H1 (cell line): ENCODE results near the gene PRICKLE3. TPM values are rescaled to one million over a fixed set of nuclear protein-coding genes. Genes with fewer than 3 reads are reported as not detected.

Experiments
- CTCF ChIA-PET: fragments of 300-600 bp; sonication (Branson Sonifier 250); formaldehyde crosslinking; loops from one replicate; lab custom pipeline; 2021; ENCODE audit not compliant: partially characterized antibody; lab: Charles Lee
- POLR2A ChIA-PET: fragments of 300-600 bp; sonication (Branson Sonifier 250); formaldehyde crosslinking; loops from one replicate; lab custom pipeline; 2021; ENCODE audit warnings: inconsistent platforms; ENCODE audit not compliant: partially characterized antibody; lab: Charles Lee
- DNase-seq, 2 experiments: peaks; one replicate each; pipeline versions ENCODE4 v3.0.0 to v3.0.0-alpha.2; 2010 to 2022; ENCODE audit warnings: low spot score in 2 of 2, low read depth in 1 of 2, mixed read lengths in 1 of 2
- FAIRE-seq: peaks from 2 replicates; lab custom pipeline; 2011; peaks lifted over from hg19 to GRCh38; lab: Jason Lieb, UNC
- H2AFZ ChIP-seq: 2 replicates; pipeline ENCODE4 v1.8.1; 2012; ENCODE audit warnings: low read length, inconsistent platforms
- H2AK5ac ChIP-seq: 2 replicates; pipeline ENCODE4 v1.6.1; 2013; ENCODE audit warnings: low read depth, low read length
- H2BK120ac ChIP-seq: replicated peaks from 2 replicates; pipeline ENCODE3; 2013; ENCODE audit warnings: low read depth, low read length, inconsistent platforms
- H2BK12ac ChIP-seq: 2 replicates; pipeline ENCODE4 v1.6.1; 2013; ENCODE audit warnings: low read depth, low read length
- H2BK15ac ChIP-seq: 2 replicates; pipeline ENCODE4 v1.6.1; 2013; ENCODE audit warnings: low read length
- H2BK20ac ChIP-seq: 2 replicates; pipeline ENCODE4 v1.6.1; 2013; ENCODE audit warnings: low read length
- H2BK5ac ChIP-seq: 2 replicates; pipeline ENCODE4 v1.6.1; 2013; ENCODE audit warnings: low read depth, low read length
- H3K14ac ChIP-seq: 2 replicates; pipeline ENCODE4 v1.6.1; 2013; ENCODE audit warnings: inconsistent platforms; ENCODE audit not compliant: insufficient read length
- H3K18ac ChIP-seq: 2 replicates; pipeline ENCODE4 v1.6.1; 2013; ENCODE audit warnings: low read length; ENCODE audit errors: extremely low read depth
- H3K23ac ChIP-seq: 2 replicates; pipeline ENCODE4 v1.6.1; 2013; ENCODE audit warnings: inconsistent platforms; ENCODE audit not compliant: insufficient read length
- H3K23me2 ChIP-seq: 2 replicates; pipeline ENCODE4 v1.6.1; 2013; ENCODE audit warnings: low read depth, low read length
- H3K27ac ChIP-seq: 2 replicates; pipeline ENCODE4 v1.6.1; 2011; ENCODE audit warnings: low read depth, low read length, inconsistent platforms
- H3K27me3 ChIP-seq, 4 experiments: replicated peaks in 1 of 4; 1 replicate in 1 of 4; 2 replicates in 3 of 4; pipeline versions ENCODE4 v1.6.1 to v1.8.1; 2011 to 2013; ENCODE audit warnings: low read length in 3 of 4, mild to moderate bottlenecking in 3 of 4, inconsistent platforms in 2 of 4, mixed read lengths in 2 of 4, moderate library complexity in 1 of 4; ENCODE audit not compliant: control insufficient read depth in 3 of 4, insufficient read depth in 3 of 4; ENCODE audit errors: extremely low read depth in 1 of 4
- H3K36me3 ChIP-seq, 4 experiments: 2 replicates each; pipeline versions ENCODE4 v1.6.1 to v1.8.1; 2011 to 2013; ENCODE audit warnings: mild to moderate bottlenecking in 4 of 4, low read length in 3 of 4, moderate library complexity in 2 of 4, control low read depth in 1 of 4, inconsistent platforms in 1 of 4; ENCODE audit not compliant: insufficient read depth in 4 of 4, control insufficient read depth in 2 of 4
- H3K4ac ChIP-seq: replicated peaks from 2 replicates; pipeline ENCODE3; 2013; ENCODE audit warnings: low read length, low read depth, mixed read lengths, inconsistent platforms; ENCODE audit not compliant: insufficient read length
- H3K4me1 ChIP-seq, 4 experiments: replicated peaks in 1 of 4; 1 replicate in 1 of 4; 2 replicates in 3 of 4; pipeline versions ENCODE4 v1.6.1 to v1.8.1; 2011 to 2013; ENCODE audit warnings: low read length in 3 of 4, inconsistent platforms in 2 of 4, mixed read lengths in 1 of 4; ENCODE audit not compliant: insufficient read depth in 4 of 4, control insufficient read depth in 3 of 4
- H3K4me2 ChIP-seq, 2 experiments: 2 replicates each; pipeline versions ENCODE4 v1.6.1 to v1.8.1; 2011 to 2013; ENCODE audit warnings: low read depth in 2 of 2, low read length in 2 of 2, control low read depth in 1 of 2, inconsistent platforms in 1 of 2, mild to moderate bottlenecking in 1 of 2; ENCODE audit not compliant: insufficient read depth in 1 of 2
- H3K4me3 ChIP-seq, 4 experiments: fragments of 200-600, 300-600 bp in 1 of 4; sonication (generic), shearing (Covaris generic), sonication (Bioruptor Twin) in 1 of 4; 2 replicates each; pipeline versions ENCODE4 v1.5.1 to v1.8.1; 2011 to 2016; ENCODE audit warnings: low read length in 4 of 4, low read depth in 3 of 4, control low read depth in 2 of 4, inconsistent platforms in 2 of 4, mild to moderate bottlenecking in 2 of 4, mixed read lengths in 1 of 4, moderate library complexity in 1 of 4; ENCODE audit not compliant: insufficient read depth in 2 of 4; ENCODE audit errors: extremely low read depth in 1 of 4
- H3K56ac ChIP-seq: replicated peaks from 2 replicates; pipeline ENCODE3; 2013; ENCODE audit warnings: low read depth, mild to moderate bottlenecking, mixed read lengths, low read length, inconsistent platforms; ENCODE audit not compliant: insufficient read length
- H3K79me1 ChIP-seq: 2 replicates; pipeline ENCODE4 v1.6.1; 2013; ENCODE audit warnings: low read depth, low read length, control low read depth
- H3K79me2 ChIP-seq, 2 experiments: 2 replicates each; pipeline versions ENCODE4 v1.6.1 to v1.8.1; 2012 to 2013; ENCODE audit warnings: low read length in 2 of 2, mild to moderate bottlenecking in 2 of 2, inconsistent platforms in 1 of 2; ENCODE audit not compliant: insufficient read depth in 2 of 2, control insufficient read depth in 1 of 2
- H3K9ac ChIP-seq, 4 experiments: replicated peaks in 1 of 4; 1 replicate in 1 of 4; 2 replicates in 3 of 4; pipeline versions ENCODE4 v1.6.1 to v1.8.1; 2011 to 2013; ENCODE audit warnings: low read depth in 3 of 4, low read length in 3 of 4, control low read depth in 2 of 4, mild to moderate bottlenecking in 2 of 4, moderate library complexity in 2 of 4, inconsistent platforms in 1 of 4; ENCODE audit errors: extremely low read depth in 1 of 4
- H3K9me3 ChIP-seq, 2 experiments: 2 replicates each; pipeline versions ENCODE4 v1.6.1 to v1.8.1; 2012 to 2013; ENCODE audit warnings: mild to moderate bottlenecking in 2 of 2, moderate library complexity in 2 of 2, control low read depth in 1 of 2, inconsistent platforms in 1 of 2, low read depth in 1 of 2, low read length in 1 of 2, mixed read lengths in 1 of 2; ENCODE audit not compliant: insufficient read depth in 2 of 2
- H4K20me1 ChIP-seq, 2 experiments: replicated peaks in 1 of 2; 2 replicates each; pipeline versions ENCODE3 to v1.8.1; 2011 to 2013; ENCODE audit warnings: inconsistent platforms in 2 of 2, low read length in 2 of 2, mild to moderate bottlenecking in 1 of 2; ENCODE audit not compliant: insufficient read depth in 2 of 2, control insufficient read depth in 1 of 2
- H4K5ac ChIP-seq: 2 replicates; pipeline ENCODE4 v1.6.1; 2013; ENCODE audit warnings: low read length, low read depth, mixed read lengths, inconsistent platforms; ENCODE audit not compliant: insufficient read length
- H4K8ac ChIP-seq: 2 replicates; pipeline ENCODE4 v1.8.0; 2013; ENCODE audit warnings: mild to moderate bottlenecking, moderate library complexity, low read length, inconsistent platforms; ENCODE audit not compliant: insufficient read depth; ENCODE audit errors: extremely low read depth
- H4K91ac ChIP-seq: replicated peaks from 2 replicates; pipeline ENCODE3; 2013; ENCODE audit warnings: low read length, mixed read lengths, inconsistent platforms; ENCODE audit not compliant: insufficient read length
- ASH2L ChIP-seq: fragments of 200-600, 300-600 bp; sonication (generic); IDR thresholded peaks from one replicate; pipeline ENCODE4 v1.7.1; 2017; ENCODE audit warnings: low read length
- BACH1 ChIP-seq: IDR thresholded peaks from 2 replicates; pipeline ENCODE4 v1.6.1; 2012; ENCODE audit warnings: low read length, improper control_type of control experiment
- CHD2 ChIP-seq: IDR thresholded peaks from 2 replicates; pipeline ENCODE4 v1.6.1; 2012; ENCODE audit warnings: low read length, improper control_type of control experiment
- EGR1 ChIP-seq: IDR thresholded peaks from 2 replicates; pipeline ENCODE4 v1.6.1; 2011; ENCODE audit warnings: low read depth, low read length, borderline replicate concordance
- KDM1A ChIP-seq: fragments of 200-600, 300-600 bp; sonication (generic); IDR thresholded peaks from 2 replicates; pipeline ENCODE4 v1.7.1; 2016; ENCODE audit warnings: mild to moderate bottlenecking, low read length, borderline replicate concordance
- SAP30 ChIP-seq: fragments of 300-600 bp; sonication (generic); IDR thresholded peaks from 2 replicates; pipeline ENCODE4 v1.7.1; 2012; ENCODE audit warnings: low read length, moderate library complexity, mild to moderate bottlenecking, inconsistent platforms; ENCODE audit not compliant: insufficient read depth, insufficient replicate concordance
- SP2 ChIP-seq: IDR thresholded peaks from 2 replicates; pipeline ENCODE4 v1.6.1; 2012; ENCODE audit warnings: mild to moderate bottlenecking, low read length, inconsistent platforms
- SP4 ChIP-seq: IDR thresholded peaks from 2 replicates; pipeline ENCODE4 v1.6.1; 2012; ENCODE audit warnings: low read length, inconsistent platforms
- TBP ChIP-seq: IDR thresholded peaks from 2 replicates; pipeline ENCODE4 v1.6.1; 2011; ENCODE audit warnings: low read depth, low read length, improper control_type of control experiment
- WGBS, 2 experiments: shearing (Covaris generic) in 1 of 2; methylation state at CpG; one replicate each; pipeline versions ENCODE4 v1.1.6 to v1.1.7; 2013 to 2015; ENCODE audit warnings: low lambda C conversion rate in 2 of 2, mixed read lengths in 2 of 2, inconsistent platforms in 1 of 2, low coverage in 1 of 2, missing lambda C conversion rate in 1 of 2; ENCODE audit not compliant: insufficient replicate concordance in 2 of 2, insufficient coverage in 1 of 2, insufficient read length in 1 of 2; ENCODE audit errors: extremely low coverage in 1 of 2, missing lambda C conversion rate in 1 of 2; 5-methylcytosine and 5-hydroxymethylcytosine counted together
- polyA plus RNA-seq, 7 experiments: library from polyadenylated mRNA; depleted of rRNA in 3 of 7; stranded (reverse) in 5 of 7; unstranded in 2 of 7; fragments of >200 nt in 5 of 7; fragments of 200-250 nt in 2 of 7; gene quantifications; 1 replicate in 5 of 7; 2 replicates in 1 of 7; 4 replicates in 1 of 7; pipeline versions ENCODE4 v1.2.1 to v1.2.3, GENCODE V29; 2011 to 2013; ENCODE audit warnings: missing spikeins in 2 of 7, mixed read lengths in 2 of 7
- total RNA-seq: library from RNA; stranded (reverse); fragmentation: NEBNext Ultra II Directional; extraction: Animal tissue kit (Norgen Biotek cat#: 25700); gene quantifications from 2 replicates; pipeline ENCODE4 v1.2.1, GENCODE V29; 2021

The PRICKLE3 gene
- total and polyA plus RNA-seq, 2 of the 8 experiments (the other 6 are each of a cell fraction or from before 2014, with no cell fraction given) = 9.1 to 10.6 TPM

DNA sequence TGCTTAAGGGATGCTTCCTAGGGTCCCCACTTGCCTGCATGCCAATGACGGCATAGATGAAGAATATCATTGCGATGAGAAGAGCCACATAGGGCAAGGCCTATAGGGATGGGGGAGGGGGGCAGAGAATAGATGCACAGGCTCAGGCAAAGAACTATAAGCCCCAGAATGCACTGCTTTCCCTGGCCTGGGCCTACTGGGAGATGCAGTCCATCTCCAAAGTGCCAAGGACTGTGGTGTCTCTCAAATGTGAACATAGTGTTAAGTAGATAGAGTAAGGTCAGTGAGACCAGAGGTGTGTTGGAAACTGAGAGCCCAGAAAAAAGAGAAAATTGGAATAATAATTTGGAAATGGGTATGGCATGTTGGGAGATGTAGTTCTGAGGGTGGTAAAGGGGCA lies 26.0 kb upstream of the PRICKLE3 start:
- no CpG with 5 or more reads among the region's 2 CpGs for WGBS, 2 experiments
- POLR2A ChIA-PET = no interaction called here

More for the DNA sequence above, 26.0 kb upstream of the PRICKLE3 start:
- no peaks in the 10 kb centered on the region for H3K27me3 ChIP-seq
- CTCF ChIA-PET = no interaction called here
- H4K8ac ChIP-seq = no peak overlapping the region
- no peaks in the 10 kb centered on the region for H4K20me1 ChIP-seq
- H3K79me1 ChIP-seq = no peaks in the 10 kb centered on the region
- no peak overlapping the region for H3K18ac ChIP-seq
- no peak overlapping the region for H3K23ac ChIP-seq
- H2BK120ac ChIP-seq = no peak overlapping the region
- no peak overlapping the region for H2AFZ ChIP-seq
- no peak overlapping the region for H2BK20ac ChIP-seq
- H2AK5ac ChIP-seq = no peak overlapping the region
- no peak overlapping the region for H4K91ac ChIP-seq
- DNase-seq (no peak), FAIRE-seq (no peak)
- H3K36me3 ChIP-seq = no peaks in the 10 kb centered on the region
- TF ChIP-seq SP2 (no peak), SP4 (no peak), SAP30 (no peak), ASH2L (no peak), KDM1A (no peak), CHD2 (no peak), BACH1 (no peak), EGR1 (no peak), TBP (no peak)
- no peak overlapping the region for H3K4me3 ChIP-seq
- H3K79me2 ChIP-seq = no peaks in the 10 kb centered on the region
- no peak overlapping the region for H3K4me2 ChIP-seq
- no peak overlapping the region for H3K27ac ChIP-seq
- no peak overlapping the region for H2BK12ac ChIP-seq
- H3K56ac ChIP-seq = no peak overlapping the region
- H3K4me1 ChIP-seq = peaks cover 0 to 9% (median 2%) of the 10 kb centered on the region in 4 experiments; a peak in 2 of 7 replicates
- no peak overlapping the region for H3K9ac ChIP-seq
- H2BK15ac ChIP-seq = no peak overlapping the region
- H3K14ac ChIP-seq = no peak overlapping the region
- H4K5ac ChIP-seq = no peak overlapping the region
- H3K4ac ChIP-seq = no peak overlapping the region
- no peaks in the 10 kb centered on the region for H3K9me3 ChIP-seq
- H3K23me2 ChIP-seq = no peaks in the 10 kb centered on the region
- H2BK5ac ChIP-seq = no peak overlapping the region
